HEK293 (cell line): ENCODE results near the gene ZFAND2B.

ENCODE experiments used
- BCL11B ChIP-seq: fragments of 450-650 bp; formaldehyde crosslinking; IDR thresholded peaks from 2 replicates; pipeline ENCODE4 v1.5.1; 2016; ENCODE audit warnings: low read depth, missing biosample characterization, missing genetic modification characterization
- ELK4 ChIP-seq: IDR thresholded peaks from 2 replicates; pipeline ENCODE4 v1.6.1; 2011; ENCODE audit warnings: mild to moderate bottlenecking, low read depth, low read length, borderline replicate concordance
- MYNN ChIP-seq: fragments of 450-650 bp; formaldehyde crosslinking; IDR thresholded peaks from 2 replicates; pipeline ENCODE4 v1.5.1; 2016; ENCODE audit warnings: missing biosample characterization, missing genetic modification characterization, borderline replicate concordance
- YY1 ChIP-seq: fragments of 450-650 bp; formaldehyde crosslinking; IDR thresholded peaks from 2 replicates; pipeline ENCODE4 v1.5.1; 2018; ENCODE audit warnings: missing biosample characterization, missing genetic modification characterization
- ZBTB8A ChIP-seq: fragments of 450-650 bp; formaldehyde crosslinking; IDR thresholded peaks from 2 replicates; pipeline ENCODE4 v1.5.1; 2016; ENCODE audit warnings: missing biosample characterization, missing genetic modification characterization
- ZNF140 ChIP-seq: fragments of 450-650 bp; formaldehyde crosslinking; IDR thresholded peaks from 2 replicates; pipeline ENCODE4 v1.5.1; 2016; ENCODE audit warnings: missing biosample characterization, missing genetic modification characterization
- ZNF146 ChIP-seq: fragments of 450-650 bp; formaldehyde crosslinking; IDR thresholded peaks from 2 replicates; pipeline ENCODE4 v1.5.1; 2016; ENCODE audit warnings: missing biosample characterization, missing genetic modification characterization
- ZNF274 ChIP-seq, 2 experiments: fragments of 200-500 bp in 1 of 2; fragments of 450-650 bp in 1 of 2; sonication (Bioruptor generic) in 1 of 2; formaldehyde crosslinking in 1 of 2; IDR thresholded peaks; 2 replicates each; pipeline versions ENCODE4 v1.5.1 to v1.6.1; 2014 to 2016; ENCODE audit warnings: borderline replicate concordance in 1 of 2, inconsistent platforms in 1 of 2, low read length in 1 of 2, missing biosample characterization in 1 of 2, missing genetic modification characterization in 1 of 2
- ZNF324 ChIP-seq: fragments of 450-650 bp; formaldehyde crosslinking; IDR thresholded peaks from 2 replicates; pipeline ENCODE4 v1.5.1; 2016; ENCODE audit warnings: missing biosample characterization, missing genetic modification characterization
- ZNF37A ChIP-seq: fragments of 450-650 bp; IDR thresholded peaks from 2 replicates; pipeline ENCODE4 v1.5.1; 2018; ENCODE audit warnings: missing biosample characterization, missing genetic modification characterization
- ZNF449 ChIP-seq: fragments of 450-650 bp; formaldehyde crosslinking; IDR thresholded peaks from 2 replicates; pipeline ENCODE4 v1.5.1; 2017; ENCODE audit warnings: missing biosample characterization, mild to moderate bottlenecking, missing genetic modification characterization, moderate library complexity
- ZNF629 ChIP-seq: fragments of 450-650 bp; formaldehyde crosslinking; IDR thresholded peaks from 2 replicates; pipeline ENCODE4 v1.5.1; 2017; ENCODE audit warnings: missing biosample characterization, missing genetic modification characterization
- TF ChIP-seq, protein P1 (sequence below): fragments of 450-650 bp; formaldehyde crosslinking; IDR thresholded peaks from 2 replicates; pipeline ENCODE4 v1.5.1; 2016; ENCODE audit warnings: missing biosample characterization, missing genetic modification characterization
- TF ChIP-seq, protein P2 (sequence below): fragments of 450-650 bp; formaldehyde crosslinking; IDR thresholded peaks from 2 replicates; pipeline ENCODE4 v1.5.1; 2016; ENCODE audit warnings: missing biosample characterization, missing genetic modification characterization

GRCh38 chr2:219218732-219219701 is 12.4 kb downstream of the ZFAND2B start, which contains the start of gene ABCB6:
- TF ChIP-seq, protein P1, sequence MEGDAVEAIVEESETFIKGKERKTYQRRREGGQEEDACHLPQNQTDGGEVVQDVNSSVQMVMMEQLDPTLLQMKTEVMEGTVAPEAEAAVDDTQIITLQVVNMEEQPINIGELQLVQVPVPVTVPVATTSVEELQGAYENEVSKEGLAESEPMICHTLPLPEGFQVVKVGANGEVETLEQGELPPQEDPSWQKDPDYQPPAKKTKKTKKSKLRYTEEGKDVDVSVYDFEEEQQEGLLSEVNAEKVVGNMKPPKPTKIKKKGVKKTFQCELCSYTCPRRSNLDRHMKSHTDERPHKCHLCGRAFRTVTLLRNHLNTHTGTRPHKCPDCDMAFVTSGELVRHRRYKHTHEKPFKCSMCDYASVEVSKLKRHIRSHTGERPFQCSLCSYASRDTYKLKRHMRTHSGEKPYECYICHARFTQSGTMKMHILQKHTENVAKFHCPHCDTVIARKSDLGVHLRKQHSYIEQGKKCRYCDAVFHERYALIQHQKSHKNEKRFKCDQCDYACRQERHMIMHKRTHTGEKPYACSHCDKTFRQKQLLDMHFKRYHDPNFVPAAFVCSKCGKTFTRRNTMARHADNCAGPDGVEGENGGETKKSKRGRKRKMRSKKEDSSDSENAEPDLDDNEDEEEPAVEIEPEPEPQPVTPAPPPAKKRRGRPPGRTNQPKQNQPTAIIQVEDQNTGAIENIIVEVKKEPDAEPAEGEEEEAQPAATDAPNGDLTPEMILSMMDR = no peak
- no peak for TF ChIP-seq ZNF449 (tag by site-specific recombination)
- TF ChIP-seq ZNF274 (IDR thresholded peaks at IDR 0.05; ENCODE audit: low read length) = no peak
- TF ChIP-seq ZNF274 (tag by site-specific recombination; IDR thresholded peaks at IDR 0.05; ENCODE audit: borderline replicate concordance) = no peak
- TF ChIP-seq ZNF146 (tag by site-specific recombination) = no peak
- peak; percentile 38 for TF ChIP-seq ZBTB8A (tag by site-specific recombination)
- no peak for TF ChIP-seq ZNF324 (tag by site-specific recombination)
- TF ChIP-seq BCL11B (tag by site-specific recombination) = no peak
- no peak for TF ChIP-seq ZNF629 (tag by site-specific recombination)
- no peak for TF ChIP-seq MYNN (tag by site-specific recombination)
- TF ChIP-seq, protein P2, sequence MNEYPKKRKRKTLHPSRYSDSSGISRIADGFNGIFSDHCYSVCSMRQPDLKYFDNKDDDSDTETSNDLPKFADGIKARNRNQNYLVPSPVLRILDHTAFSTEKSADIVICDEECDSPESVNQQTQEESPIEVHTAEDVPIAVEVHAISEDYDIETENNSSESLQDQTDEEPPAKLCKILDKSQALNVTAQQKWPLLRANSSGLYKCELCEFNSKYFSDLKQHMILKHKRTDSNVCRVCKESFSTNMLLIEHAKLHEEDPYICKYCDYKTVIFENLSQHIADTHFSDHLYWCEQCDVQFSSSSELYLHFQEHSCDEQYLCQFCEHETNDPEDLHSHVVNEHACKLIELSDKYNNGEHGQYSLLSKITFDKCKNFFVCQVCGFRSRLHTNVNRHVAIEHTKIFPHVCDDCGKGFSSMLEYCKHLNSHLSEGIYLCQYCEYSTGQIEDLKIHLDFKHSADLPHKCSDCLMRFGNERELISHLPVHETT = no peak
- TF ChIP-seq ZNF37A (tag by site-specific recombination) = no peak
- no peak for TF ChIP-seq ELK4
- TF ChIP-seq ZNF140 = no peak
- no peak for TF ChIP-seq YY1 (tag by site-specific recombination)
